Measurements from ENCODE around the gene SCUBE2.
"Not testable (repeated sequence)": the region's sequence is repeated elsewhere in the genome, so short reads cannot be mapped to it uniquely, and the experiment has no call there.

SCUBE2 gene

GRCh38 chr11:9003573-9004182, 87.7 kb downstream of the SCUBE2 start, which contains the start of gene NRIP3:
TSS of gene NRIP3 (minus strand) at chr11:9004001. CDS start at chr11:9003935, 66 bp downstream.
- peak; percentile 30 for DNase-seq

GRCh38 chr11:9002920-9003572, 88.4 kb downstream of the SCUBE2 start:
- DNase-seq: peak; percentile 22

GRCh38 chr11:9001736-9002135, 89.7 kb downstream of the SCUBE2 start:
- DNase-seq: peak; percentile 76

- no peak for DNase-seq
Observed at GRCh38 chr11:8998017-8998416, 93.4 kb downstream of the SCUBE2 start.

- DNase-seq: no peak
Observed at GRCh38 chr11:8997451-8997850, 93.9 kb downstream of the SCUBE2 start.

- no peak for DNase-seq
Observed at GRCh38 chr11:8989453-8989852, 101.9 kb downstream of the SCUBE2 start.

GRCh38 chr11:8988329-8989234, 102.8 kb downstream of the SCUBE2 start:
- no peak for DNase-seq

GRCh38 chr11:8987446-8987845, 104.0 kb downstream of the SCUBE2 start:
- DNase-seq: no peak

- DNase-seq: not testable (repeated sequence)
Observed at GRCh38 chr11:8986772-8987171, 104.6 kb downstream of the SCUBE2 start.

GRCh38 chr11:8985462-8985861, 105.9 kb downstream of the SCUBE2 start:
- no peak for DNase-seq

- DNase-seq: no peak
Observed at GRCh38 chr11:8983552-8983951, 107.8 kb downstream of the SCUBE2 start.

- DNase-seq: no peak
Observed at GRCh38 chr11:8980485-8980884, 110.9 kb downstream of the SCUBE2 start.

- not testable (repeated sequence) for DNase-seq
Observed at GRCh38 chr11:8979365-8979764, 112.0 kb downstream of the SCUBE2 start.

GRCh38 chr11:8973121-8973520, 118.3 kb downstream of the SCUBE2 start:
- no peak for DNase-seq

- DNase-seq: no peak
Observed at GRCh38 chr11:8971924-8972316, 119.5 kb downstream of the SCUBE2 start.

GRCh38 chr11:8971196-8971923, 120.0 kb downstream of the SCUBE2 start:
- DNase-seq: no peak
